ENCODE data around the gene CNDP1.

The CNDP1 gene

DNA sequence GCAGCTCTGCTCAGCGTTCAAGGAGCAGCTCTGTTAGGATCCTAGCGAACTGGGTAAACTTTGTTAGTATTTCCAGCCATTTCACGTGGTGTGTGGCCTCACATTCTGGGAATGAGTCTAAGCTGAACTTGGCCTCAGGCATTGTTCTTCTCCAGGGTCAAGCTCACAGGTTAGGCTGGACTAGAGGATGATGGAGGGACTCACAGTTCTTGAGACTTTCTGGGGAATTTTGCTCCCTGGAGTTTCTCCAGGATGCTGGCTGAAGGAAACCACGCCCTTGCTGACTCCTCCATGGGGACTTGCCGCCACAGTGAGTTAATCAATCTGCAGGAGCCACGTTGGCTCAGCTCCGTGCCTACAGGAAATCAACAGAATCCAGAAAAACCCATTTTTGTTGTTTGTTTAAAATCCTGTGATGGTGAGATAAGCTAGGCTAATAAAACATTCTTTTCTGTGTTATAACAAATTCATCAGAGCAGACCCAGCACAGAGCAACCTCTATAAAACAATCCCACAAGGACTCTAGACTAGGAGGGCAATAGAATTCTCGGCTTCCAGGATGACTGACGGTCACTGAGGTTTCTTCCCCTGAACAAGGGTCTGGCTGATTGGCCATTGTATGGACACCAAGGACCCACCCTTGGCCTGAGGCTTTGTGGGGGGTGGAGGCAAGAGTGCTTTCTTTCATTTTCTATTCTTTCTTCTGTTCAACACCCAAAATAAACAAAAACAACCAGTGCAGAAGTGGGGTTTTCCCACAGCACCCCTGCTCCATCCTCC, 12.6 kb downstream of the CNDP1 start:
- TF ChIP-seq, protein P1, sequence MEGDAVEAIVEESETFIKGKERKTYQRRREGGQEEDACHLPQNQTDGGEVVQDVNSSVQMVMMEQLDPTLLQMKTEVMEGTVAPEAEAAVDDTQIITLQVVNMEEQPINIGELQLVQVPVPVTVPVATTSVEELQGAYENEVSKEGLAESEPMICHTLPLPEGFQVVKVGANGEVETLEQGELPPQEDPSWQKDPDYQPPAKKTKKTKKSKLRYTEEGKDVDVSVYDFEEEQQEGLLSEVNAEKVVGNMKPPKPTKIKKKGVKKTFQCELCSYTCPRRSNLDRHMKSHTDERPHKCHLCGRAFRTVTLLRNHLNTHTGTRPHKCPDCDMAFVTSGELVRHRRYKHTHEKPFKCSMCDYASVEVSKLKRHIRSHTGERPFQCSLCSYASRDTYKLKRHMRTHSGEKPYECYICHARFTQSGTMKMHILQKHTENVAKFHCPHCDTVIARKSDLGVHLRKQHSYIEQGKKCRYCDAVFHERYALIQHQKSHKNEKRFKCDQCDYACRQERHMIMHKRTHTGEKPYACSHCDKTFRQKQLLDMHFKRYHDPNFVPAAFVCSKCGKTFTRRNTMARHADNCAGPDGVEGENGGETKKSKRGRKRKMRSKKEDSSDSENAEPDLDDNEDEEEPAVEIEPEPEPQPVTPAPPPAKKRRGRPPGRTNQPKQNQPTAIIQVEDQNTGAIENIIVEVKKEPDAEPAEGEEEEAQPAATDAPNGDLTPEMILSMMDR (IDR thresholded peaks at IDR 0.05): no peak
- Histone ChIP-seq H3K4me3 (no peak overlapping the region), H3K27ac (peak overlapping the region; percentile 27 to 77)
- DNase-seq (ENCODE audit: low spot score): no peak

DNA sequence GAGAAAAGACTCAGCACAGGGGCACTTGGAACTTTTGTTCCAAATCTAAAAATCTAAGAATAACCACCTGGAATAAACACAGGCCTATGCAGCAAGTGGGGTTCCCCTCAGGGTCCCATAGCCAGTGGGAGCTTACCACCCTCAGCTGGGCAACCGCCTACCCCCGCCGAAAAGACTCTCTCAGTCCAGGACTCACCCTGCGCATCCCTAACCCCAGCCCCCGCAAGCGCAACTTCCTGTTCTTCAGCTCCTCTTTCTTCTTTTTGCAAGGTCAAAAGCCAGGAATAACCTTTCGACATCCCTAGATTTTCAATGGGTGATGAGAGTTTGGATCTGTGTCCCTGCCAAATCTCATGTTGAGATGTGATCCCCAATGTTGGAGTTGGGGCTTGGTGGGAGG, 13.6 kb downstream of the CNDP1 start:
- Histone ChIP-seq H3K4me3 (no peak overlapping the region), H3K27ac (peak overlapping the region in 1 of 2 donors; percentile 77)
- no peak for DNase-seq (ENCODE audit: low spot score)
- TF ChIP-seq, protein P1 (IDR thresholded peaks at IDR 0.05): no peak

DNA sequence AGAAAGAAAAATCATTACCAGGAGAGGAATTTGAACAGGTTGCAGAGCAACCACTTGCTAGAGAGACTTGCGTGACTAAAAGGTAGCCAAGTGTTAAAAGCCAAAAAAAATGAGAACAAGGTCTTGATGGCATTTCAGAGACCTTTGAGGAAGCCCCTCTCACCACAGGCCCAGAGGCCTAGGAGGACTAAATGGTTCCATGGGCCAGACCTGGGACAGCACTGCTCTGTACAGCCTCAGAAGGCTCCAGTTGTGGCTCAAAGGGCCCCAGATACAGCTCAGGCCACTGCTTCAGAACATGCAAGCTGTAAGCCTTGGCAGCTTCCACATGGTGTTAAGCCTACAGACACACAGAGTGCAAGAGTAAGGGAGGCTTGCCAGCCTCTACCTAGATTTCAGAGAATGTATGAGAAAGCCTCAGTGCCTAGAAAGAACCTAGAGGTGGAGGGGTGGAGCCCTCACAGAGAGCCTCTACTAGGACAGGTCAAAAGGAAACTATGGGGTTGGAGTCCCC, 15.3 kb downstream of the CNDP1 start:
- peak; percentile 1 for DNase-seq (ENCODE audit: low spot score)
- TF ChIP-seq, protein P1 (IDR thresholded peaks at IDR 0.05): no peak
- Histone ChIP-seq H3K27ac (no peak overlapping the region), H3K4me3 (no peak overlapping the region)

DNA sequence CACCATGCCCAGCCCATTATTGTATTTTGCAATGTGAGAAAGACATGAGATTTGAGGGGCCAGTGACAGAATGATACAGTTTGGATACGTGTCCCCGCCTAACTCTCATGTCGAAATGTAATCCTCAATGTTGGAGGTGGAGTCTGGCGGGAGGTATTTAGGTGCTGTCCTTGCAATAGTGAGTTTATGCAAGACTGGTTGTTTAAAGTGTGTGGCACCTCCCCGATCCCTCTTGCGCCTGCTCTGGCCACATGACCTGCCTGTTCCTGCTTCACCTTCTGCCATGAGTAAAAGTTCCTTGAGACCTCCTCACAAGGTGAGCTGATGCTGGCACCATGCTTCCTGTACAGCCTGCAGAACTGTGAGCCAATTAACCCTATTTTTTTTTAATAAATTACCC, 16.6 kb downstream of the CNDP1 start:
- TF ChIP-seq, protein P1 (IDR thresholded peaks at IDR 0.05): no peak
- Histone ChIP-seq H3K4me3 (no peak overlapping the region), H3K27ac (no peak overlapping the region)
- peak; percentile 24 for DNase-seq (ENCODE audit: low spot score)

DNA sequence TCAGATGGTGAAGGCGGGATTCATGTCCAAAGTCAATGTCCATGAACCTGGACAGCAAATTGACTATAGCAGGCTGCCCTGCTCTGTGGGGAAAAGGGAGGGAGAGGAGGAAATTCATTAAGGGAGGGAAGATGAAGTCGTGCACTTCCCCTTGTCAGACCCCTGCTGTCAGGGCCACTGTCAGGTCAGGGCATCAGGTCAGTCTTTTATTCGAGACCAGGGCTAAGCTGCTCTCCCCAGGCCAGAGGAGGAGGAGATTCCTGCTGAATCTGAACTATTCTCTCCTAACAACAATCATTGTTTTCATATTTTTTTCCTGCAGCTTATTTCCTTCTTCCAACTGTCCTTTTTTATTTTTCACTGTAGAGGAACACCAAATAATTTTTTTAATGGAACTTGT, 17.2 kb downstream of the CNDP1 start:
- no peak for DNase-seq (ENCODE audit: low spot score)
- no peak overlapping the region for H3K4me3 ChIP-seq
- TF ChIP-seq, protein P1 (IDR thresholded peaks at IDR 0.05): no peak
- H3K27ac ChIP-seq: no peak overlapping the region

DNA sequence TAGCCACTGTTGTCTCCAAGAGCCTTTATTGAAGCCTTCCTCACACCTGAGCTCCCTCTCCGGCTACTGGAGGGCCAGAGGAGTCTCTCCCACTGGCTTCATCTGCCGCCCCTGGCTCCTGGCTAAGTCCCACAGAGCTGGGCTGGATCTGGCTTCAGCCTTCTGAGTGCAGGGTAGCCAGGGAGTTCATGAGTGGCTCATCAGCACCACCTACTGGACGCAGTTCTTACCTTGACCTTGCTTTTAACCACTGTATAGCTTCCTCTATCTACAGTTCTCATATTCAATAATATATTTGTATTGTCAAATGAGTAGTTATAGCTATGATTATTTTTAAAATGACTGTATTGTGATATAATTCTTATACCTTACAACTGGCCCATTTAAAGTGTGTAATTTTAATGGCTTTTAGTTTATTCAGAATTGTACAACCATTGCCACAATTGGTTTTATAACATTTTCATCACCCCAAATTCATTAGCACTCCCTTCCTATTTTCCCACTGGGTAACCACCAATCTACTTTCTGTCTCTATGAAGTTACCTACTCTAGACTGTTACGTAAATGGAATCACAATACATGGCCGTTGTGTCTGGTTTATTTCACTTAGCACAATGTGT, 17.7 kb downstream of the CNDP1 start:
- H3K4me3 ChIP-seq: no peak overlapping the region
- H3K27ac ChIP-seq: no peak overlapping the region
- TF ChIP-seq, protein P1 (IDR thresholded peaks at IDR 0.05): peak; percentile 76
- DNase-seq (ENCODE audit: low spot score): peak; percentile 76

All from coronary artery (tissue), 2 donors.